HG02885 (cell line): ENCODE results near the gene RAMP1.
"Not testable (repeated sequence)": the region's sequence is repeated elsewhere in the genome, so short reads cannot be mapped to it uniquely, and the experiment has no call there.

Experiments used
- ATAC-seq: cut with Tn5 transposase; IDR thresholded peaks from one replicate; pipeline ENCODE4 v1.9.1; 2021; ENCODE audit warnings: mild to moderate bottlenecking; ENCODE audit not compliant: unreplicated experiment, poor library complexity

RAMP1 gene

GRCh38 chr2:237940828-237941227, 81.4 kb downstream of the RAMP1 start:
- ATAC-seq: no peak

GRCh38 chr2:237941239-237941638, 81.8 kb downstream of the RAMP1 start:
- no peak for ATAC-seq

- no peak for ATAC-seq
Measured at GRCh38 chr2:237942513-237942899, 83.1 kb downstream of the RAMP1 start.

- ATAC-seq: no peak
Measured at GRCh38 chr2:237943395-237944094, 84.1 kb downstream of the RAMP1 start.

GRCh38 chr2:237944302-237944701, 84.9 kb downstream of the RAMP1 start:
- no peak for ATAC-seq

- ATAC-seq: no peak
Measured at GRCh38 chr2:237946423-237946822, 87.0 kb downstream of the RAMP1 start.

- ATAC-seq: not testable (repeated sequence)
Measured at GRCh38 chr2:237951354-237951753, 91.9 kb downstream of the RAMP1 start.

- no peak for ATAC-seq
Measured at GRCh38 chr2:237951878-237952277, 92.5 kb downstream of the RAMP1 start.

- ATAC-seq: no peak
Measured at GRCh38 chr2:237952851-237953250, 93.4 kb downstream of the RAMP1 start.

GRCh38 chr2:237955640-237956401, 96.4 kb downstream of the RAMP1 start:
- ATAC-seq: no peak

- ATAC-seq: no peak
Measured at GRCh38 chr2:237956402-237956736, 96.9 kb downstream of the RAMP1 start.

GRCh38 chr2:237961637-237962036, 102.2 kb downstream of the RAMP1 start:
- no peak for ATAC-seq
